GM18867 (cell line): ENCODE results near the gene UPK3A.
"Not testable (repeated sequence)": the region's sequence is repeated elsewhere in the genome, so short reads cannot be mapped to it uniquely, and the experiment has no call there.

ENCODE experiments used
- ATAC-seq: cut with Tn5 transposase; IDR thresholded peaks from one replicate; pipeline ENCODE4 v1.9.1; 2021; ENCODE audit warnings: mild to moderate bottlenecking, moderate library complexity; ENCODE audit not compliant: unreplicated experiment

Gene UPK3A

DNA sequence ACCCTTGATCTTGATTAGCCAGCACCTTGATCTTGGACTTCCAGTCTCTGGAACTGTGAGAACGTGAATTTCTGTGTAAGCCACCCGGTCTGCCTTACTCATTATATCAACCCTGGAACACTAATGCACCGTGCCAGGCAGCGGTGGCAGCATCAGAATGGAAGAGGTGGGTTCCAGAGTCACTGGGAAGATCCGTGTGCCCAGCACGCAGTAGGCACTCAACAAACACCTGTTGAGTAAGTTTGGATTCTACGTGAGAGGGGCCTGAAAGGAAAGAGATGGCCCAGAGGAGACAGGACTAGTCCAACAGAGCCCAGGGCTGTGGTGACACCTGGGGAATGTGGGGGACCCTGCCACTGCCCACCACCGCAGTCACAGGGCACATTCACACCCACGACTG, 6.6 kb upstream of the UPK3A start:
- no peak for ATAC-seq

DNA sequence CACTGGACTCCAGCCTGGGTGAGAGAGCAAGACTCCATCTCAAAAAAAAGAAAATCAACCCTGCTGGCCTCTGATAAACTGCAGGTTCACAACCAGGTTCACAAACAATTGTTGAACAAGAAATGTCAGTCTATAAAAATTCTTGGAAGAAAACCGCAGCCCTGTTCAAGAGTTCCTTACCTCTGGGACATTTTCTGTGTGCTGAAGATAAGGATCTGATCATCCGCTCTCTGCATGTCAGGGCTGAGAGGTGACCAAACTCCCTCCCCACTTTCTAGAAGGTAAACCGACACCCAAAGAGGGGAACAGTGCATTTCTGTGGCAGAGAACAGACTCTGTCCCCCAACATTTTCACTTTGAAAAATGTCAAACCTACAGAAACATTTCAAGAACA, 4.2 kb upstream of the UPK3A start:
- no peak for ATAC-seq

DNA sequence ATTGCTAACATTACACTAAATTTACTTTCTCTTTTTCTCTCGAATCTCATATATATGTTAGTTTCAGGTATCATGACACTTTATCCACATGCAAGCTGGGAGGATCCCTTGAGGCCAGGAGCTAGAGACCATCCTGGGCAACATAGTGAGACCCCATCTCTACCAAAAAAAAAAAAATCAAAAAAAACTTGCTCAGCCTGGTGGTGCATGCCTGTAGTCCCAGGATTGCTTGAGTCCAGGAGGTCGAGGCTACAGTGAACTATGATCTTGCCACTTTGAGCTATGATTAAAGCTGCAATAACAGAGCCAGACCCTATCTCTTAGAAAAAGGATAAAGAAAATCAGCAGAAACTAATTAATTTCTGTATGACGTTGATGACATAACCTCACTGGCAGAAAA, 3.7 kb upstream of the UPK3A start:
- ATAC-seq = no peak

GRCh38 chr22:45285263-45286058, 712 bp downstream of the UPK3A start:
- no peak for ATAC-seq

DNA sequence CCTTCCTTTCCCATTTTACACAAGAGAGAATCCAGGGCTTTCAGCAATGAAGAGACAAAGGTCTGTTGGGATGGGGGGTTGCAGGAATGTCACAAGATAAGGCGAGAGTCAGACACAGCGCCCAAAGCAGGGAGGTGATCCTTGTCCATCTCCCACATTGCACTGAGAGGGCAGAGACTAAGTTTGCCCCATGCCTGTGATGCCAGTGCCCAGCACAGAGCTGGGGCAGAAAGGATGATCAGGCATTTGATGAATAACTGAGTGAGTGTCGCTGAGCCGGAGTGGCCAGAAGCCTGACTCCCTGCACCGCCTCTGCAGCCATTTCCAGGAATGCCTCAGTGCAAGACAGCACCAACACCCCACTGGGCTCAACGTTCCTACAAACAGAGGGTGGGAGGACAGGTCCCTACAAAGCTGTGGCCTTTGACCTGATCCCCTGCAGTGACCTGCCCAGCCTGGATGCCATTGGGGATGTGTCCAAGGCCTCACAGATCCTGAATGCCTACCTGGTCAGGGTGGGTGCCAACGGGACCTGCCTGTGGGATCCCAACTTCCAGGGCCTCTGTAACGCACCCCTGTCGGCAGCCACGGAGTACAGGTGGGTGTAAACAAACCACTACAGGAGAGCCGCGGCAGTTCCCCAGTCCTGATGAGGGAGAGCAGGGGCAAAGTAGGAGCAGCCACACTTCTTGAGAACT, 2.3 kb downstream of the UPK3A start:
- ATAC-seq = no peak

DNA sequence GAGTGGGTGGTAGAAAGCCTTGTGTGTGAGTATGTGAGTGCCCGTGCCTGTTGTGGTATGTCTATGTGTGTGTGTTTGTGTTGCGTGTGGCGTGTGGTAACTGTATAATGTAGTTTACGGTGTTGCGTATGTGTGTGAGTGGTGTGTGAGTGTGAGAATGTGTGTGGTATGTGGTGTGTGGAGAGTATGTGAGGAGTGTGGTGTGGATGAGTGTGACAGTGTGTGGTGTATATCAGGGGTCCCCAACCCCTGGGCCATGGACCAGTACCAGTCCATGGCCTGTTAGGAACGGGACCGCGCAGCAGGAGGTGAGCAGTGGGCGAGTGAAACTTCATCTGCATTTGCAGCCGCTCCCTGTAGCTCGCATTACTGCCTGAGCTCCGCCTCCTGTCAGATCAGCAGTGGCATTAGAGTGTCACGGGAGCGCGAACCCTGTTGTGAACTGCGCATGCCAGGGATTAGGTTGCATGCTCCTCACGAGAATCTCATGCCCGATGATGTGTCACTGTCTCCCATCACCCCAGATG, 5.7 kb downstream of the UPK3A start:
- no peak for ATAC-seq

- no peak for ATAC-seq
Measured at GRCh38 chr22:45291061-45291930, 6.5 kb downstream of the UPK3A start.

- no peak for ATAC-seq
Measured at GRCh38 chr22:45291931-45292290, 7.2 kb downstream of the UPK3A start.

GRCh38 chr22:45292731-45293442, 8.1 kb downstream of the UPK3A start:
- no peak for ATAC-seq

GRCh38 chr22:45294030-45294429, 9.3 kb downstream of the UPK3A start:
- ATAC-seq = no peak

DNA sequence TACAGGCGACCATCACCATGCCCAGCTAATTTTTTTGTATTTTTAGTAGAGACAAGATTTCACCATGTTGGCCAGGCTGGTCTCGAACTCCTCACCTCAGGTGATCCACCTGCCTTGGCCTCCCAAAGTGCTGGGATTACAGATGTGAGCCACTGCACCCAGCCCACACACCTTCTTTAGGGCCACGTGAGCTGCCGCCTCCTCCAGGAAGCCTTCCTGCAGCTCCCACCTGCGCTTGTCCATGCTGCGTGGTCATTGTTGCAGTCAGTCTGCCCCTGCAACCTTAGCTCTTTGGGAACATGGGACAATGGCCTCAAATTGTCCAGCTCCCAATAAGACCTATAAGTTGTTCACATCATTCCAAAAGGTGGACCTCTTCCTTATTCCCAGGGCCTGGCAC, 10.3 kb downstream of the UPK3A start:
- not testable (repeated sequence) for ATAC-seq

- no peak for ATAC-seq
Measured at GRCh38 chr22:45295492-45295891, 10.7 kb downstream of the UPK3A start.

- ATAC-seq = no peak
Measured at GRCh38 chr22:45296628-45297297, 12.0 kb downstream of the UPK3A start.

GRCh38 chr22:45298934-45299505, 14.3 kb downstream of the UPK3A start:
- no peak for ATAC-seq

- ATAC-seq = no peak
Measured at GRCh38 chr22:45302751-45303150, 18.0 kb downstream of the UPK3A start.

DNA sequence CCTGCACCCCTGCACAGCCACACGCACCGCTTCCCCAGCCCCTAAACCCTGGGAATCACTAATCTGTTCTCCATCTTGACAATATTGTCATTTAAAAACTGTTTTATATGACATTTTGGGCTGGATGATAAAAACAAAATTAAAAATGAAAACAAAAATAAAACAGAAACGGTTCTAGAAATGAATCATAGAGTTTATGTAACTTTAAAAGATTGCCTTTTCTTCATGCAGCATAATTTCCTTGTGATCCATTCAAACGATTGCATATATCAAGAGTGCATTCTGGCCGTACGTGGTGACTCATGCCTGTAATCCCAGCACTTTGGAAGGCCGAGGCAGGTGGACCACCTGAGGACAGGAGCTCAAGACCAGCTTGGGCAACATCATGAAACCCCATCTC, 18.4 kb downstream of the UPK3A start:
- no peak for ATAC-seq

GRCh38 chr22:45304971-45305370, 20.2 kb downstream of the UPK3A start:
- ATAC-seq = no peak

- ATAC-seq = no peak
Measured at GRCh38 chr22:45305456-45306075, 20.8 kb downstream of the UPK3A start.

GRCh38 chr22:45306139-45306538, 21.4 kb downstream of the UPK3A start:
- ATAC-seq = no peak
